Epithelial cell of proximal tubule (primary cell): ENCODE results near the gene STX11. TPM values are rescaled to one million over a fixed set of nuclear protein-coding genes. Genes with fewer than 3 reads are reported as not detected.

ENCODE experiments used
- DNase-seq: peaks from one replicate; pipeline ENCODE4 v3.0.0-alpha.2; 2011; ENCODE audit warnings: low read depth
- H3K4me3 ChIP-seq: 2 replicates; pipeline ENCODE4 v1.5.1; 2011; ENCODE audit warnings: low read depth, mild to moderate bottlenecking, low read length
- CTCF ChIP-seq: conservative IDR thresholded peaks from 2 replicates; pipeline ENCODE4 v1.5.1; 2012; ENCODE audit warnings: low read depth, mild to moderate bottlenecking, low read length
- total RNA-seq: library from RNA; depleted of rRNA; stranded (reverse); fragments of >200 nt; gene quantifications from 2 replicates; pipeline ENCODE4 v1.2.3, GENCODE V29; 2015

Gene STX11
- total RNA-seq, 1 donor from 2014 or later: 0.52 TPM

GRCh38 chr6:144223686-144224085 is 73.4 kb downstream of the STX11 start:
- no peak for TF ChIP-seq CTCF
- H3K4me3 ChIP-seq: no peak overlapping the region
- DNase-seq: no peak

- TF ChIP-seq CTCF: no peak
- H3K4me3 ChIP-seq: no peak overlapping the region
- no peak for DNase-seq
Measured at GRCh38 chr6:144231721-144232120, 81.4 kb downstream of the STX11 start.

- TF ChIP-seq CTCF: no peak
- no peak for DNase-seq
Measured at GRCh38 chr6:144232176-144232831, 82.0 kb downstream of the STX11 start.

GRCh38 chr6:144232832-144233230 is 82.5 kb downstream of the STX11 start:
- no peak for TF ChIP-seq CTCF
- no peak for DNase-seq
- H3K4me3 ChIP-seq: no peak overlapping the region

More at GRCh38 chr6:144232176-144232831, 82.0 kb downstream of the STX11 start:
- no peak overlapping the region for H3K4me3 ChIP-seq

GRCh38 chr6:144234399-144234798 is 84.1 kb downstream of the STX11 start:
- TF ChIP-seq CTCF: no peak
- no peak overlapping the region for H3K4me3 ChIP-seq
- no peak for DNase-seq

GRCh38 chr6:144234935-144235334 is 84.6 kb downstream of the STX11 start:
- DNase-seq: no peak
- no peak overlapping the region for H3K4me3 ChIP-seq
- TF ChIP-seq CTCF: no peak

Other genes starting within 250 kb of the STX11 start
- gene PLAGL1, start 142.3 kb upstream of the STX11 start, total RNA-seq: 17.4 and 22.1 TPM in 2 replicates
- gene SF3B5, start 54.9 kb upstream of the STX11 start, total RNA-seq: 200 and 280 TPM in 2 replicates
- gene UTRN, start 134.8 kb downstream of the STX11 start, total RNA-seq: 28.1 and 34.4 TPM in 2 replicates